ACHN (cell line): ENCODE measurements around the gene RNF167.
A peak's percentile ranks its signal among the peaks of the same experiment; 100 is the strongest.

Experiments
- DNase-seq: peaks from one replicate; pipeline ENCODE4 v3.0.0-alpha.2; 2015
- in situ Hi-C: cut with HindIII; loops from 2 replicates; pipeline ENCODE4 v1.10.0; 2017; ENCODE audit warnings: low sequenced_read_pairs, low pct_ligation_motif_present, low pct_unique_long_range_greater_than_20kb

The RNF167 gene

DNA sequence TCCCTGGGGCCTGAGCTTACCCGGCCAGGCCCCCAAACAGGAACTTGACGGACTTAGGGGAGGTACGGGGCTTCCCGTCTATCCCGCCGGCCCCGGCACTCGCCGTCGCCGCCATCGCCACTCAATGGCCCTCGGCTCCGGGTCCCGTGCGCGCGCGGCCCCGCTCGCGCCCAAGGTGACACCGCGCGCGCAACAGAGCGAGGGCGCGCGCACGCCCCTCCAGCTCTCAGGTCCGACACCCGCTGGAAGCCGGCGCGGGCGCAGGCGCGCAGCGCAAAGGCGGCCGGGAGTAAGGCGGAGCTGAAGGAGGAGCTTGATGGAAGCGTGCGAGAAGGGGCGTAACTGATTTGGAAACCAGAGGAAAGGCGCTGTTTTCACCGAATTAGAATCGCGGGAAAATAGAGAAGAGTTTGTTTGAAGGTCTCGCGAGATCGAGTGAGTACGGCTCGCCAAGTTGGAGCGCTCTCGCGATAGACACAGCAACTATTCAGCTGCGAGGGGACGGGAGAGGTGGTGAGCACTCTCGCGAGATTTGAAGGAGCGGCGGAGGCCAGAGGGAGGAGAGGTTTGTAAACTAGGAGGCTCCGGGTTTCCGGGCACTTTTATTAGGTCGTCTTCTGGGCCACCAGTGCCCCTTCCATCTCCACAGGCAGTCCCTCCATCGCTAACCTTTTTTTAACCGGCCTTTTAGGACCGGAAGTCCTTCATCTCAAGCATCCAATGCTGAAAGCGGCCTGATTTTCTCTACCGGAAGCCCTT is at the start of gene RNF167, which contains the start of gene SLC25A11:
Gene RNF167 (plus strand): TSS at position 473 of the 759 bp plus-strand sequence. CDS start 642 bp downstream, outside the sequence.
Gene SLC25A11 (minus strand): TSS at position 251 of the 759 bp plus-strand sequence. CDS start 136 bp downstream, at position 115.
- DNase-seq, result peak; percentile 100
- in situ Hi-C loops, result no loop called here

DNA sequence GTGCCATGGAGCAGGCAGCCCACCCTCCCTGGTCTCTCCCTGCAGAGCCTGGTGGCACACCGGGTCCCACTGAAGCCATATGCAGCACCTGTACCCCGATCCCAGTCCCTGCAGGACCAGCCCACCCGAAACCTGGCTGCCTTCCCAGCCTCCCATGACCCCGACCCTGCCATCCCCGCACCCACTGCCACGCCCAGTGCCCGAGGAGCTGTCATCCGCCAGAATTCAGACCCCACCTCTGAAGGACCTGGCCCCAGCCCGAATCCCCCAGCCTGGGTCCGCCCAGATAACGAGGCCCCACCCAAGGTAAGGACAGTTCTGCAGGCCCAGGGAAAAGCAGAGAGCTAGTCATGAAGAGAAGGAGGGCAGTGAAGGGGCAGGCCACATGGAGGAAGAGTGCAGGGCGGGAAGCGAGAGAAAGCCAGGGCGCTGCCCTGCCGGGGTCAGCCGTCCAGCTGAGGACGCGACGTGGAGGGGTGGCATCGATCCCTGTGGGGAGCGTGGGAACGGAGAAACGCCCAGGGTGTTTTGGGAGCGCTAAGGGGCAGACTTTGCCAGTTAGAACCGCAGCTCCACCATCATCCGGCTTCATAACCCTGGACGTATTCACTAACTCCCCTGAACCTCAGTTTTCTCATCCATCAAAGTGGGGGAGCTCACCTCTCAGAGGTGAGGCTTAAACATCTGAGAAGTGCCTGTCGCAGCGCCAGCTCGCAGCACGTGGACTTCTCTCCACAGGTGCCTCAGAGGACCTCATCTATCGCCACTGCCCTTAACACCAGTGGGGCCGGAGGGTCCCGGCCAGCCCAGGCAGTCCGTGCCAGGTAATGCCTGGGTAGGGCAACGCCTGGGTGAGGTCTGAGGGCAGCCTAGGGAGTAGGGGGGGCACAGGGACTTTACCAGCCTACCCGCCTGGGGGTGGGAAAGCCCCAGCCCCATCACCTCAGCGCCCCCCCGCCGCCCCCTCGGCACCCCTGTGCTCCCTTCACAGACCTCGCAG is 48.4 kb upstream of the RNF167 start:
- in situ Hi-C loops, result no loop called here
- no peak for DNase-seq

DNA sequence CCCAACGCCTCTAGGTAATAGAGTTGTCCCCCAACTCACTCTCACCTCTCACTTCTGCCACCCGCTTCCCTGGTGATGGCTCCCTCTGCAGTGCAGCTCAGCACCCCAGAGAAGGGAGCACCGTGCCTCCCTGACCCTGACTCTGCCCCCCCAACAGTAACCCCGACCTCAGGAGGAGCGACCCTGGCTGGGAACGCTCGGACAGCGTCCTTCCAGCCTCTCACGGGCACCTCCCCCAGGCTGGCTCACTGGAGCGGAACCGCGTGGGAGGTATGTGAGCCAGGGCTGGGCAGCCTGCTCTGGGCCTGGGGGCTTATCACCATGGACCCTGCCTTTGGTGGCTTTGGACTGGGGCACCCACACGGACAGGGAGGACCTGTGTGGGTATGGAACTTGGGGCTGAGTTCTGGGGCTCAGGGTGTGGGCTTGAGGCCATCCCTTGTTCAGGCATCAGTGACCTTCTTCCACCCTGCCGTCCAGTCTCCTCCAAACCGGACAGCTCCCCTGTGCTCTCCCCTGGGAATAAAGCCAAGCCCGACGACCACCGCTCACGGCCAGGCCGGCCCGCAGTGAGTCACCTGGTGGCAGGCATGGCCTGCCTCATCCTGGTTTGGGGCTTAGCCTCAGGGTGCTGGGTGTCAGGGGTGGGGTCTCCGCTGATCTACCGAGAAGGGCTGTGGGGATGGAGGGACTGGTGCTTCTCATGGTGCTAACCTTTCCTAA is 47.4 kb upstream of the RNF167 start:
- no peak for DNase-seq
- in situ Hi-C loops, result no loop called here

DNA sequence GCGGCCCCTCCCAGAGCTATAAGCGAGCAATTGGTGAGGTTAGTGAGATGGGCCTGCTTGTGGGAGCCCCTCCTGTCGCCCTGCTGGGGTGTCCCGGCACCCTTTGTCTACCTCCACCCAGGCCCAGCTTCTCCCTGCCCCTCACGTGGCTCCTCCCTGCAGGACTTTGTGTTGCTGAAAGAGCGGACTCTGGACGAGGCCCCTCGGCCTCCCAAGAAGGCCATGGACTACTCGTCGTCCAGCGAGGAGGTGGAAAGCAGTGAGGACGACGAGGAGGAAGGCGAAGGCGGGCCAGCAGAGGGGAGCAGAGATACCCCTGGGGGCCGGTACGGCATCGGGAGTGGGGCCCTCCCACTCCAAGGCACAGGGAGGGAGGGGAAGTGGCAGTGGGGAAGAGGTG is 46.8 kb upstream of the RNF167 start:
- in situ Hi-C loops, result no loop called here

DNA sequence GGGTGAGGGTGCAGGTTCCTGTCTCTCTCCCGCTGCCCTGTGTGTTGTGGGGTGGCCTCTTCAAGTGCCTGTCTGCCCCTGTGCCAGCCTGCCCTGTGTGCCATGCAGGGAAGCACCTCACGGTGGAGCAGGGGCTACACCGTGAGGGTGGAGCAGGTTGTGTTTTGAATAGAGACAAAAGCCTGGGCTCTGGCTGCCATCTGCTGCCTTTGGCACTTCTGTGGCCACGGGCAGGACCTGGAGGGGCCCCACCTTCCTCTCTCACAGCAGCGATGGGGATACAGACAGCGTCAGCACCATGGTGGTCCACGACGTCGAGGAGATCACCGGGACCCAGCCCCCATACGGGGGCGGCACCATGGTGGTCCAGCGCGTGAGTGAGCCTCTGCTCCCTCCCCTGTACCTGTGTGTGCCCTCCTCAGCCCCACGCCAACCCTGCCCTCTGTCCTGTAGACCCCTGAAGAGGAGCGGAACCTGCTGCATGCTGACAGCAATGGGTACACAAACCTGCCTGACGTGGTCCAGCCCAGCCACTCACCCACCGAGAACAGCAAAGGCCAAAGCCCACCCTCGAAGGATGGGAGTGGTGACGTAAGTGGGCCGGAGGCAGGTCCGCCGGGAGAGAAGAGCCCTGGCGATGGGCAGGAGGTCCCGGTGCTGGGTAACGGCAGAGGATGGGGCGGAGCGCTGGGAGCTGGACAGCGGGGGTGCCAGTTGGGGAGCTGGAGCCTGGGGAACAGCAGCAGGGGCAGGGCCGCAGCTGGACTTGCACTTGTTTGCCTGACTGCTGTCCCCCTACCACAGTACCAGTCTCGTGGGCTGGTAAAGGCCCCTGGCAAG is 46.1 kb upstream of the RNF167 start:
- in situ Hi-C loops, result no loop called here

More for the DNA sequence above, 46.8 kb upstream of the RNF167 start:
- DNase-seq, result no peak

DNA sequence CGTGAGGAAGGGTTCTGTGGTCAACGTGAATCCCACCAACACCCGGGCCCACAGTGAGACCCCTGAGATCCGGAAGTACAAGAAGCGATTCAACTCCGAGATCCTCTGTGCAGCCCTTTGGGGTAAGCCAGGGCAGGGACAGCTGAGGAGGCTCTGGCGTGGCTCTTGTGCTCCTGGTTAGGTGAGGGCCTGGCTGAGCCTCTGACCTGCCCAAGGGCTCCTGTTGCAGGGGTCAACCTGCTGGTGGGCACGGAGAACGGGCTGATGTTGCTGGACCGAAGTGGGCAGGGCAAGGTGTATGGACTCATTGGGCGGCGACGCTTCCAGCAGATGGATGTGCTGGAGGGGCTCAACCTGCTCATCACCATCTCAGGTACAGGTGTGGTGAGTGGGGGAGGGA is 44.9 kb upstream of the RNF167 start:
- in situ Hi-C loops, result no loop called here
- DNase-seq, result no peak

More for the DNA sequence above, 46.1 kb upstream of the RNF167 start:
- DNase-seq, result no peak

DNA sequence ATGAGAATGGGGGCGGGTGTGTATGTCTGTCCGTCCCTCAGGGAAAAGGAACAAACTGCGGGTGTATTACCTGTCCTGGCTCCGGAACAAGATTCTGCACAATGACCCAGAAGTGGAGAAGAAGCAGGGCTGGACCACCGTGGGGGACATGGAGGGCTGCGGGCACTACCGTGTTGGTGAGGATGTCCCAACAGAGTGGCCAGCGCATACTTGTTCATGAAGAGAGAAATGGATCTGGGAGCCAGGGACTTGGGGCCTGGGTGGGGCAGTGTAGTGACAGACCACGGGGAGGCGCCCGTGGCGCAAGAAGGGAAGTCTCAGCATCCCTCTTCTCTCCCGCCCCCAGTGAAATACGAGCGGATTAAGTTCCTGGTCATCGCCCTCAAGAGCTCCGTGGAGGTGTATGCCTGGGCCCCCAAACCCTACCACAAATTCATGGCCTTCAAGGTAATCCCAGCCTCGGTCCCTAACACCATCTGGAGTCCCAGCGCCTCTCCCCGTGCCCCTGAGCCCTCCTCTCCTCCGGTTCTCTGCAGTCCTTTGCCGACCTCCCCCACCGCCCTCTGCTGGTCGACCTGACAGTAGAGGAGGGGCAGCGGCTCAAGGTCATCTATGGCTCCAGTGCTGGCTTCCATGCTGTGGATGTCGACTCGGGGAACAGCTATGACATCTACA is 44.3 kb upstream of the RNF167 start:
- in situ Hi-C loops, result no loop called here
- no peak for DNase-seq

DNA sequence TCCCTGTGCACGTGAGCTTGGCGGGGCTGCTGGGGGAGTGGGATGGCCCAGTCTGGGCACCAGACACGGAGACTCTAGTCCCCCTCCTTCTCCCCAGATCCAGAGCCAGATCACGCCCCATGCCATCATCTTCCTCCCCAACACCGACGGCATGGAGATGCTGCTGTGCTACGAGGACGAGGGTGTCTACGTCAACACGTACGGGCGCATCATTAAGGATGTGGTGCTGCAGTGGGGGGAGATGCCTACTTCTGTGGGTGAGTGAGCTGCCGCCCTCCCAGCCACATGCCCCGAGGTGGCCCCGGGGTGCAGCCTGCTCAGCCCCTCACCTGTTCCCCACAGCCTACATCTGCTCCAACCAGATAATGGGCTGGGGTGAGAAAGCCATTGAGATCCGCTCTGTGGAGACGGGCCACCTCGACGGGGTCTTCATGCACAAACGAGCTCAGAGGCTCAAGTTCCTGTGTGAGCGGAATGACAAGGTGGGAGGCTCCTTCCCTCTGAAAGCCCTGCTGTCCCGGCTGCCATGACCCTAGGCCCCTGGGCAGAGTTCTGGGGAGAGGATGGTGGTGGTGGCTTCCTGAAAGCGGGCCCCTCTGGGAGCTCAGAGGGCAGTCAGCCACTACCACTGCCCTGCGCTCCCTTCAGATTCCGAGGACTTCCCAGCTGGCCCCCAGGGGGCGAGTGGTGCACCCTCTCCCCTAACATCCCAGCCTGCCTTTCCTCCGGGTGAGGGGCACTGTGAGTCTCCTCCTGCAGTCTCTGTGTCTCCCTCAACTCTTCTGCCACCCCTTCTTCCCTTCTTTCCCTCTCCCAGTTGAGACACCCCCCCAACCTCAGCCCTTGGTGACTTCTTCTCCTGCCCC is 43.5 kb upstream of the RNF167 start:
- DNase-seq, result no peak
- in situ Hi-C loops, result no loop called here

DNA sequence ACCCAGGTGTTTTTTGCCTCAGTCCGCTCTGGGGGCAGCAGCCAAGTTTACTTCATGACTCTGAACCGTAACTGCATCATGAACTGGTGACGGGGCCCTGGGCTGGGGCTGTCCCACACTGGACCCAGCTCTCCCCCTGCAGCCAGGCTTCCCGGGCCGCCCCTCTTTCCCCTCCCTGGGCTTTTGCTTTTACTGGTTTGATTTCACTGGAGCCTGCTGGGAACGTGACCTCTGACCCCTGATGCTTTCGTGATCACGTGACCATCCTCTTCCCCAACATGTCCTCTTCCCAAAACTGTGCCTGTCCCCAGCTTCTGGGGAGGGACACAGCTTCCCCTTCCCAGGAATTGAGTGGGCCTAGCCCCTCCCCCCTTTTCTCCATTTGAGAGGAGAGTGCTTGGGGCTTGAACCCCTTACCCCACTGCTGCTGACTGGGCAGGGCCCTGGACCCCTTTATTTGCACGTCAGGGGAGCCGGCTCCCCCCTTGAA is 42.8 kb upstream of the RNF167 start:
- no peak for DNase-seq
- in situ Hi-C loops, result no loop called here

DNA sequence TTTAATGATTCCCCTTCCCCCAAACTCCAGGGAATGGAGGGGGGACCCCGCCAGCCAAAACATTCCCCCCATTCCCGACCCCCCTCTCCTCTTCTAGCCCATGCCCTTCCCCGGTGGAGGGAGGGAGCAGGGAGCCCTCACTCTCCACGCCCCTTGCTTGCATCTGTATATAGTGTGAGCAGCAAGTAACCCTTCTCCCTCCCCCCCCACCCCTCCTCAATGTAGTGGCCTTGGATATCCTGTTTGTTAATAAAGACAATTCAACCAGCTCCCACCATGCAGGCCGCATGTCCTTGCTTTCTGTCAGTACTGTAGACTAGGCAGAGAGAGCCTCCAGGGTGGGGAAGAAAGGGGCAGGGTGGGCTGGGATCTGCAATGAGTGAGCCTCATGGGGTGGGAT is 42.3 kb upstream of the RNF167 start:
- no peak for DNase-seq
- in situ Hi-C loops, result no loop called here

DNA sequence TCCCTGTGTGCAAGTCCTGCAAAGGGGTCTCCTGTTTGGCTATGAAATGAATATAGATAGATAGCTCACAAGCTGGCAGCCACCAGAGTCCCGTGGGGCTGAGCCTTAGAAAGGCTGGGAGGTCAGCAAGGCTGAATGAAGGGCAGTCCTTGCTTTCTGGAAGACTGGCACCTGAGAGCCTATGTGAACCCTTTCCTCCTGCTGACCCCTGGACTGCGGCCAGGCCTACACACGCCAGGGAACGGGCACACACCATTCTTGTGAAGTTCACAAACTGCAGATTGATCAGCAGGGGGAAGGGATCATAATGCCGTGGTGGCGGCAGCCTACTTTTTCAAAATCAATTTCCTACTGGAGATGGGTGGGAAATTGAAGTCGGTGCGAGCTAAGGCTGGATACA is 41.7 kb upstream of the RNF167 start:
- no peak for DNase-seq
- in situ Hi-C loops, result no loop called here

DNA sequence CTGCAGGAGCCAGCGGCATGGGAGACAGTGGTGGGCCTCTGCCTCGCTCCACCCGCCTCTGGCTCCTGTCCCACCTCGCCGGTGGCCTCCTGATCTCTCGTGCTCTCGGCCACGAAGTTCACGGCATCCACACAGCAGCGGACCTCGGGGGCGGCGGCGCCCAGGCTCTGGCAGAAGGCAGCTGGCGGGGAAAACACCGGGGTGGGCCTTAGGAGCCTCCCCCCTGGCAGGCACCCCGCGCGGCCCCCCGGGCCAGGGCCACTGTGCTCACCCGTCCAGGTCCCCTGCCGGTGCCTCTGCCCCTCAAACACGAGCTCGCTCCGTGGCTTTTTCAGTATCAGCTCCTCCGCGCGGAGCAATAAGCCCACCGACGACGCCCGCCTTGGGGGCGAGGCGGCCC is 41.1 kb upstream of the RNF167 start:
- in situ Hi-C loops, result no loop called here
- DNase-seq, result no peak

DNA sequence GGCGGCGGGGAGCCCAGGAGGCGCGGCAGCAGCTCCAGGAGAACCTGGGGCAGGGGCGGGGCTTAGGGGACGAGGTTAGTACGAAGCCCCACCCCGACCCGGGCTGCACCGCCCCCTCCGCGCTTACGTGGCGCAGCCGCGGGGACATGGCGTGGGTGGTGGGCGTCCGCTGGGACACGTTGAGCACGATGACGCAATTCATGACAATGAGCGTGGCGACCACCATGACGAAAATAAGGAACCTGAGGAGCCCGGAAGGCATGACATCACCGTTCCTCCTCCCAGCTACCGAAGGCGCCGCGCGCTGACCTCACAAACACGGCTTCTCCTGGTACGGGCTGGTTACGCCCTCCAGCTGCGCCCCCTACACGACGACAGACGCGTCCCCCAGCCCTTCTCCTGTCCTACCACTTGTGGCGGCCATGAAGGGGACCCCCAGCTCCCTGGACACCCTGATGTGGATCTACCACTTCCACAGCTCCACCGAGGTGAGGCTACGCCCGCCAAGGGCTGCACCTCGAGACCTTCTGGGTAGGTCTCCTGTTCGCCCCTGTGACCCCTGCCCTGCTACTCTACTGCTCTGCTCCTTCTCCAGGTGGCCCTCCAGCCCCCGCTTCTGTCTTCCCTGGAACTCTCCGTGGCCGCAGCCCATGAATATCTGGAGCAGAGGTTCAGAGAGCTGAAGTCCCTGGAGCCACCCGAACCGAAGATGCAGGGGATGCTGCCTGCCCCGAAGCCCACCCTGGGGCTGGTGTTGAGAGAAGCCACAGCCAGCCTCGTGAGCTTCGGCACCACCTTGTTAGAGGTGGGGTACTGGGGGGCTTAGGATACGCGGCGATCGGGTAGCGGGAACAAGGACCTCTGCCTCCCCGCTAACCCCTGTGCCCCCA is 40.5 kb upstream of the RNF167 start, which contains the start of gene C17orf107:
Gene C17orf107 (plus strand): TSS at position 196 of the 890 bp plus-strand sequence. CDS start 227 bp downstream, at position 423.
- DNase-seq, result peak; percentile 61
- in situ Hi-C loops, result no loop called here

DNA sequence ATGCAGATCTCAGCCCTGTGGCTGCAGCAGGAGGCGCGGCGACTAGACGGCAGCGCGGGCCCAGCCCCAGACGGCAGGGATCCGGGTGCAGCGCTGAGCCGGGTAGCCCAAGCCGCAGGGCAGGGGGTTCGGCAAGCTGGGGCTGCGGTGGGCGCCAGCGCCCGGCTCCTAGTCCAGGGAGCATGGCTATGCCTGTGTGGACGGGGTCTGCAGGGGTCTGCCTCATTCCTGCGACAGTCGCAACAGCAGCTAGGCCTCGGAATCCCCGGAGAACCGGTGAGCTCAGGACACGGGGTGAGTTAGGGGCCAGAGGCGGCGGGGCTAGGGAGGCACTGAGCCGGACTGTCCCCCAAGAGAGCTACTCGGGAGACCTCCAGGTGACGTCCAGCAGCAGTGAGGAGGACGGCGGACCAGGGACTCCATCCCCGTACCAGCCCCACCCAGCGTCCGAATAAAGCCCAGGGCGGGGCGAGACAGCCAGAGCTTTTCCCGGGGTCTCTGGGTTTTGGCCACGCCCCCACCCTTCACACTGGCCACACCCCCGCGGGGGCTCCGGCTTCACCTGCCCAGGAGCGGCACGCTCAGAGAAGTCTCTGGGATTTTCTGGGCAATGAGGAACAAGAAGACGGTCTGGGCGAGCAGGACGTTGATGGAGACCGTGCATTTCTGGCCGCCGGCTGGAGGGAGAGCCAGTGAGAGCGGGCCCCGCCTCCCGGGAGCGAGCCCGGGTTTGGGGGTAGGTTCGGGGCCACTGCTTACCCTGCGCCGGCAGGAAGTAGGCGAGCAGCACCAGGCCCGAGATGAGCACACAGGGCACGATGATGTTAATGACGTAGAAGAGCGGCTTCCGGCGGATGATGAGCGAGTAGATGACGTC is 39.6 kb upstream of the RNF167 start:
- in situ Hi-C loops, result no loop called here
- no peak for DNase-seq
